Stimulated activated CD4-positive, alpha-beta T cell treated with anti-CD3 and anti-CD28 coated beads, Interleukin-2, amount 100 ng/mL, for 4 hours (primary cell): Measurements from ENCODE around the gene ADRB2.
"Not testable (repeated sequence)": the region's sequence is repeated elsewhere in the genome, so short reads cannot be mapped to it uniquely, and the experiment has no call there.

Experiments
- DNase-seq: peaks from one replicate; pipeline ENCODE4 v3.0.0-alpha.2; 2020; ENCODE audit warnings: low read depth

The ADRB2 gene

DNA sequence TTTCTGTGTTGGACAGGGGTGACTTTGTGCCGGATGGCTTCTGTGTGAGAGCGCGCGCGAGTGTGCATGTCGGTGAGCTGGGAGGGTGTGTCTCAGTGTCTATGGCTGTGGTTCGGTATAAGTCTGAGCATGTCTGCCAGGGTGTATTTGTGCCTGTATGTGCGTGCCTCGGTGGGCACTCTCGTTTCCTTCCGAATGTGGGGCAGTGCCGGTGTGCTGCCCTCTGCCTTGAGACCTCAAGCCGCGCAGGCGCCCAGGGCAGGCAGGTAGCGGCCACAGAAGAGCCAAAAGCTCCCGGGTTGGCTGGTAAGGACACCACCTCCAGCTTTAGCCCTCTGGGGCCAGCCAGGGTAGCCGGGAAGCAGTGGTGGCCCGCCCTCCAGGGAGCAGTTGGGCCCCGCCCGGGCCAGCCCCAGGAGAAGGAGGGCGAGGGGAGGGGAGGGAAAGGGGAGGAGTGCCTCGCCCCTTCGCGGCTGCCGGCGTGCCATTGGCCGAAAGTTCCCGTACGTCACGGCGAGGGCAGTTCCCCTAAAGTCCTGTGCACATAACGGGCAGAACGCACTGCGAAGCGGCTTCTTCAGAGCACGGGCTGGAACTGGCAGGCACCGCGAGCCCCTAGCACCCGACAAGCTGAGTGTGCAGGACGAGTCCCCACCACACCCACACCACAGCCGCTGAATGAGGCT, at the start of gene ADRB2:
Gene ADRB2, plus strand, starts transcription at position 559 of the 686 bp plus-strand sequence. CDS start 221 bp downstream, outside the sequence.
- peak; percentile 79 for DNase-seq

DNA sequence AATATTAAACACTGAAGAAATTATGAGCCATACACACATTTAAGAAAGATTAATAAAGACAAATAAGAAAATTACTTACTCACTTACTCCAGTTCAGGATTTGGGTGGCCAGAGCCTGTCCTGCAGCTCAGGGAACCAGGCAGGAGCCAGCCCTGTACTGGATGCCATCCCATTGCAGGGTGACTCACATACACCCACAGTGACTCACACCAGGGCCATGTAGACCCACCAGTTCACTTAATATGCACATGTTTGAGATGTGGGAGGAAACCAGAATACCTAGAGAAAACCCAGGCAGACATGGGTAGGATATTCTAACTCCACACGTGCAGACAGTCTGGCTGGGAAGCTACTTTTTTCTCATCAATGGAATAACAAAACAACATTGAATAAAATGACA, 49.6 kb upstream of the ADRB2 start:
- no peak for DNase-seq

DNA sequence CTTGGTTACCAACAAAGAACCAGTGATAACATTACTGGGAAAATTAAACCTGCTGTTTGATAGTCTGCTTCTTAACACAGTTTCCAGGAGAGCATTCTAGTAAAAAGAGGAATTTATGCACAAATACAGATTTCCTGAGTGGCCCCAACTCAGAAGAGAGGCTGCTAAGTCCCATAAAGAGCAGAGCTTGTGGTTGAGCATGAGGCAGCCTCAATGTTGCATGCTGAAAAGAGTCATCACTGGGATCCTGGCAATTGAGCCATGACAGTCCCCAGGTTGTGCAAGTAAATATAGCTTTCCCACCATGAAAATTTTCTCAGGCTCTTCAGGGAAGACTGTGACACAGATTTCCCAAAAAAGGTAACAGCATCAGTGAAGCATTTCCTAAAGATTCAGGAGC, 47.5 kb upstream of the ADRB2 start:
- DNase-seq: no peak

DNA sequence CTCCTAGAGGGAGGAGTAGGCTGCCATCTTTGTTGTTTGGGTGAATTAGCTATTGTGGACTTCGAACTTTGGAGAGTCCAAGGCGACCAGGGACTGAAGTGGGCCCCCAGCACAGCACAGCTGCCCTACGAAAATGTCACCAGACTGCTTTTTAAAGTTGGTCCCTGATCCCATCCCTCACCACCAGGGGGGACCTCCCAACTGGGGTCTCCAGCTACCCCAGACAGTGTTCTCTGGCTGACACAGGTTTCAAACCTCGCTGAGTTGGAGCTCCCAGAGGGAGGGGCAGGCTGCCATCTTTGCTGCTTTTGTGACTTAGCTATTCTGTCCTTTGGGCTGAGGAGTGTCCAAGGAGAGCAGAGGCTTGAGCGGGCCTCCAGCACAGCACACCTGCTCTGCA, 45.7 kb upstream of the ADRB2 start:
- no peak for DNase-seq

DNA sequence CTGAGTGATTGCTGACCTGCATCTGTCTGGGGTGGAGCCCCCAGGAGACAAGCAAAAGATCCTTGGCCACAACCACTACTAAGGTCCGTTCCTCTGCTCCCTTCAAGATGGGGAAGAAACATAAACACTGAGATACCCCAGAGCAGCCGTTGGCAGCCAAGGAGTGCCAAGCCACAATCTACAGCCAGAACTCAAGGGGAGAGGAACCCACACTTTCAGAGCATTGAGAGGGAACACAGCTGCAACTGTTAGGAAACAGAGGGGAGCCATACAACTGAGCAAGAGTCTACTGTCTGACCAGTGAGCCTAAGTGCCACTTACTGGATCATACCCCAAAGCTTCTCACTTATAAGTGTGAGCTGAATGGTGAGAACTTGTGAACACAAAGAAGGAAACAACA, 44.6 kb upstream of the ADRB2 start:
- DNase-seq: no peak

DNA sequence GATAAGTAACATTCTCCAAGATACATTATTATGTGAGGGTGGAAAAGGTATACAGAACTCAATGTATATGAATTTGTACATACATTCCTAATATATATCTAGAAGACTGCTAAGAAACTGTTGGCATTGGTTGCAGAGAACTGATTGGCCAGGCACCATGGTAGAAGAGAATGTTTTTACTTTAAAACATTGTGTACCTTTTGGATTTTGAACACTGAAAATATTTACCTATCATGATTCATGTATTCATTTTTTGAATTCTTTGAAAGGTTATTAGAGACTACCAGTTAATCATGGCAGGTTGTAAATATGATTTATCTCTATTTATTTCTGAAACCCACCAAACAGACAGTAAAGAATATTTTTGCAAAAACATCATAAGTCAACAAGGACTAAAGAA, 41.2 kb upstream of the ADRB2 start:
- DNase-seq: no peak

DNA sequence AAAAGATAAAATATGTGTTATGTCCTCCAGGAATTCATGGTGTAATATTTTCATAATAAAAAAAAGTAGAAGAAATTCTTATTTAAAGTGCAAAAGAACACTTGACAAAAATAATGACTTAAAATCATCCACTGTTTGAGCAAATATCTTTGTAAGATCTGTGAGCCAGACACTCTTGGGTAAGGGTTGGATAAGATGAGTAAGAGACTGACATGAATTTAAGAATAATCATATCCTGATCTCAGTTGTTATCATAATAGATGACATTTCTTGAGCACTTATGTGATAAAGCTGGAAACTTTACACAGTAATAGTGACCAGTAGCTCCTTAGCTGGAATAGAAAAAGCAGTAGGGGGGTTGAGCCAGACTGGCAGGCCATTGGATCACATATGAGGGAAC, 40.0 kb upstream of the ADRB2 start:
- no peak for DNase-seq

DNA sequence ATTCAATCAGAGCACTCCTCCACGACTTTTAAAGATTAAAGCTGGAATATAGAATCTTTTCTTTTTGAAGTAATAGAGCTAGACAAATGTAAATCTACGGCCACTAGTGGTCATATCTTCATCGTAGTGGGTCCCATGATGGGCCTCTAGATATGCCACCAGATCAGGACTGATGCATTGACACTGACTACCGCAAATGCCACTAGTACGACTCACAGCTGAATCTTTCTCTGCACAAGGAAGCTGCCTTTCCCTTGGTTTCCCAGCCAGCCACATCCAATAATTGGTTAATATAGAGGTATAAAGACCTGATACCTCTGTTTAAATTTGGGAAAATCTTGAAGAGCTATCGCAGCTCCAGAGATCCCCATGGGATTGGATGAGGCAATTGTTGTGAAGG, 37.8 kb upstream of the ADRB2 start:
- DNase-seq: no peak

DNA sequence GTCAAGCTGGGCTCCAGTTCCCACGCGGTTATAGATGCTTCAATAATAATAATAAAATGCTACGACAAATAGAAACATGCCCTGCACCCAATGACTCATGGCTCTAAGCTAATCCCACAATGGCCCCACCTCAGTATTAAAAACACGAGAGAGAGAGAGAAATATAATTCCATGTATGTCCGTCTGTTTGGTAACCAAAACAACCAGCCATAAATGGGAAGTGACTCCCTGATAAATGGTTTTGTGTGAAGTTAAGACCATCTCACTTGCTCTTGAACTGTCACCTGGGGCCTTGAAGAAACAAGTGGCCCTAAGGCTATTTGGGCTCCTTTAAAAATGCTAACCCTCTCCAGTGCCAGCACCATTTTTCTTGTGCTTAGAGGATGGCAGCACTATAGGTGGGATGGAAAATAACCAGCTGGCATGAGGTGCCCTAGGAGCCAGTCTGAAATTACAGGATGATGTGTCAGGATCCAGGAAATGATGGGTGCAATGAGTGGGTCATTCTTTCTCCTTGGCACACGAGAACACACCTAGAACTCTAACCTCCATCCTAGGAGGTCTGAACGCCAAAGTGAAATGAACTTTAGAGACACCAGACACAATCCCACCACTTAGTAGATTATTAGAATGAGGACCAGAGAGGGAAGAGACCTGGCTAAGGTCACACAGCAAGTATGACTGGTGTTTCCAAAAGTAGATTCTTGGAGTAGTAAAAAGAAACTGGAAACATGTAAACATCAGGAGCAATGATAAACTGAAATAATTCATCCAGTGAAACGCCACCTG, 35.7 kb upstream of the ADRB2 start:
- DNase-seq: no peak

DNA sequence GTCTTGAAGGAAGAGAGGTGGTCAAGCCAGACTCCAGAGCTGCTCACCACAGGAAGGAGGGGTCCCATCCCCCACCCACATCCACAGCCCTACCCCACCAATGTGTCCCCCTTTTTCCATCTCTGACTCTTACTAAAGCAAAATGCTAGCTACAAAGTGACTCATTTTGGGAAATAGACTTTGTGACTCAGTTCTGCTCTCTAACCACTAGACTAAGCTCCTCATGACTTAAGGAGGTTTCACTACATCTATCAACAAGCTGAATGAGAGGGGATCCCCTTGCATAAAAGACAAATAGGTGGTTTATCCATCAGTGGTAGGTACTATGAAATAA, 35.1 kb upstream of the ADRB2 start:
- no peak for DNase-seq

DNA sequence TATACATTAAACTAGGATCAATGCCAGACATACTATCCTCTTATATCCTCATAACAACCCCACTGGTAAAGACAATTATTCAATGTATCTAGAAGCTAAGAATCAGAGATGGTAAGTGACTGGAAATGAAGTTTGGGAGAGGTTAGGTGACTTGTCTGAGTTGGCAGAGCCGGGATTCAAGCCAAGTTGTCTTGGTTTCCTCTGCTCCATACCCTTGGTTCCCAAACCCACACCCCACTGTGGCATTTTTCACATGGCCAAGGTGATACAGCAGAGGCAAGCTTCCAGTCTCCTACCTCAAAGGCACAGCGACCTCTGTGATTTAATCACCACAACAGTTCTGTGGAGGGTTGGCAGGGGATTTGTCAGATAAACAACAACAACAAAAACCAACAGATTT, 34.7 kb upstream of the ADRB2 start:
- DNase-seq: no peak

DNA sequence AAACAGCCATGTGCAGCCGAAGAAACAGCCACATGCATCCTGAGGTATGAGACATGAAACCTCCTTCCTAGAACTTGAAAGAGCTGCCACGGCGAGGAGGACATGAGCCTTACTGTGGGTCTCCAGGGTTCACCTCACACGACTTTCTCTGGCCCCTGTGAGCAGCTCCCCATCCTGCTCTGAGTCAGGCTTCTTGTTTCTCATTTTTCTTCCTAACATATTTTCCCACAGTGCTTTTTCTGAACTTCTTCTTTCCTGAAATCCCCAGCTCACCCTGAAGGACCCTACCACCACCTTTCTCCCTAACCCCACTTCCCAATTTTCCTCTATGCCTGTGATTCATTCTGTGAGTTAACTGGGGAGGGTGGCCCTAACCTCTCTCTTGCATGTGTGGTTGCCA, 33.7 kb upstream of the ADRB2 start:
- no peak for DNase-seq

DNA sequence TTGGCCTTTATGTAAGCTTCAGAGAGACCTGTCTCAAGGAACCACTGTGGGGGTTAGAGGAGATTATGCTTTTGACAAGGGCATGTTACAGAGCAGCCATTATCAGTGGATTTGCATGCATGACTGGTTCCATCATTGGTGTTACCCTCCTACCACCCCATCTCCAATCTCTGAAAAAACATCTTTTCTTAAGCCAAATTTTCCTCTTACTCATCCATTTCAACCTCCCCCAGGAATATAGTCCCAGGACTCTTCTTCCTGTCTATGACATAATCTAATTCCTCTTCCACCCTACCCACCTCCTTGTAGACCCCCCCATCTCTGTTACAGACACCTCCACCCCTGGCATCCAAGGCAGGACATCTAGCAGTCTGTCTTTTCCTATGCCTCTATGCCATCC, 33.1 kb upstream of the ADRB2 start:
- DNase-seq: no peak

DNA sequence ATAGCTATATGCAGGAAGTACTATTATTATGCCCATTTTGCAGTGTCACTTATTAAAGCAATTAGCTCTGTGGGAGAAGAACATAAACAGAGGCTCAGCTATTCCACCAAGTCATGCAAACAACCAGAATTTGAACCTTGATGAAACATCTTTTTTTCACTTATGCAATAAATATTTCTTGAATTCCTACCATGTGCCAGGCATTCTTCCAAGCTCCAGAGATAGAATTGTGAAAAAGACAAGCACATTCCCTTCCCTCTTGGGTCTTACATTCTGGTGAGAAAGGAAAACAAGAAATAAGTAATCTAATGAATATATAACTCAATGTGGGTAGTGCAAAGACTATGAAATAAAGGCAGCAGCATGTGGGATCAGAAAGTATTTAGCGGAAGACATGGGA, 32.1 kb upstream of the ADRB2 start:
- no peak for DNase-seq

DNA sequence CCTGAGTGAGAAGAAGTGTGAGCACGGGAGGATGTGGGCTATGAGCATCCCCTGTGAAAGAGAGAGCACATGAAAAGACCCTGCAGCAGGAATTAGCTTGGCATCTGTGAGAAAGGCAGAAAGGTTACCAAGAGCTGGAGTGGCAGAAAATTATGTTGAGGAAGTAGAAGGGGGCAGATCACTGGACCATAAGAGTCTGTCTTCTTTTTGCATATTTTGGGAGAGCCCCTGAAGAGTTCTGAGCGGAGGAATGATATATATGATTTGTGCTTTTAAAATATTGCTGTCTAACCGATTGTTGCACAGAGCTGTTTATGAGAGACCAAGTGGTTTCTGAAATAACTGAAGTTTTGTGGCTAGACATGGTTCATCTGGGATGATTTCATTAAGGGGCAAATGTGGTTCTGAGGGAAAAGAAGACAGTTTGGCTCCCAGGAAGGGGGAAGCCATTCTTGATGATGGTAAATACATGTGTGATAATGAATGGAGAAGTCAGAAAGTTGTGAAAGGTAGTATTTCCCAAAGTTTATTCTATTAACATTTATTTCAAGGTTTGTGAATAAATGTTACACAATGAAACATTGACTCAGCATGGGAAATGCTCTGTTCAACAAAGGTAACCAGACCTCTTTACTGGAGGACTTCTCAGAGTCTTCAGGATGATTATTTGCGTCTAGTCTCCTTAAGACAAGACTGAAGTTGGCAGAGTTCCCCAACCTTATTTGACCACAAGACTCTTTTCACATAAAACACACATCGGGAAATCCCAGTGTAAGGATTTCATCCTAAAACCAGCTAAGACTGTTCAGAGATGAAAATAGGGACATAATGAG, 31.5 kb upstream of the ADRB2 start:
- DNase-seq: no peak

DNA sequence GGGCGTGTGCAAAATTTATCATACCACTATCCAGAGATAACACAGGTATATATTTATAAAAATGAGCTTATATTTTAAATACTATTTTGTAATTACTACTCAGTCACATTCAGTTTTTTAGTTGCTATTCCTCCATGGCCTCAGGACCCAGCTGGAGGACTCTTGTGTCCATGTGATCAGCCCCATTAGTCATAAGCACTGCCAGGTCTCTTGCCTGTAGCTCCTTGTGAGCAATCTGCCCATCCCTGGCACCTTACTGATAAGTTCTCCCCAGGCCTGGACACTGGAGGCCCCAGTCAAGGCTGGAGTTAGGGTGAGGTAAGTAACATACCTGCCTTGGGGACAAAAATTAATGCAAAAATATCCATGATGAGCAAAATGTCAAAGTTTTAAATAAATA, 29.5 kb upstream of the ADRB2 start:
- DNase-seq: no peak

DNA sequence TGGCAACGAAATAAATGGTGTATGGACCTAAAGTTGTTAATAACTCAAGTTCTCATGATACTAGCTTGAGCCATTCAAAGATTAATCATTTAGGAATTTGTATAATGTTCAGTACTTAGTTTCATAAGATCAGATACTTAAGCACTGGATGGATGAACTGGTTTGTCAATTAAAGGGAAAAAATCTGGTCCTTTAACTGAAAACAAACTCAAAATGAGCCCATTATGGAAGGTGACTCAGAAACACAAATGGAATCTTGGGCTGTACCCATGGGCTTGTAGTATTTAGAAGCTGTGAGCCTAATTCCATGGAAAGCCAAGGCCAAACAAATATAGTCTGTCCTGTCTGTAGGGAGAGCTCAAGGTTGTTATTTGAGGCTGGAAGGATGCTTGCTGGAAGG, 27.6 kb upstream of the ADRB2 start:
- DNase-seq: no peak

DNA sequence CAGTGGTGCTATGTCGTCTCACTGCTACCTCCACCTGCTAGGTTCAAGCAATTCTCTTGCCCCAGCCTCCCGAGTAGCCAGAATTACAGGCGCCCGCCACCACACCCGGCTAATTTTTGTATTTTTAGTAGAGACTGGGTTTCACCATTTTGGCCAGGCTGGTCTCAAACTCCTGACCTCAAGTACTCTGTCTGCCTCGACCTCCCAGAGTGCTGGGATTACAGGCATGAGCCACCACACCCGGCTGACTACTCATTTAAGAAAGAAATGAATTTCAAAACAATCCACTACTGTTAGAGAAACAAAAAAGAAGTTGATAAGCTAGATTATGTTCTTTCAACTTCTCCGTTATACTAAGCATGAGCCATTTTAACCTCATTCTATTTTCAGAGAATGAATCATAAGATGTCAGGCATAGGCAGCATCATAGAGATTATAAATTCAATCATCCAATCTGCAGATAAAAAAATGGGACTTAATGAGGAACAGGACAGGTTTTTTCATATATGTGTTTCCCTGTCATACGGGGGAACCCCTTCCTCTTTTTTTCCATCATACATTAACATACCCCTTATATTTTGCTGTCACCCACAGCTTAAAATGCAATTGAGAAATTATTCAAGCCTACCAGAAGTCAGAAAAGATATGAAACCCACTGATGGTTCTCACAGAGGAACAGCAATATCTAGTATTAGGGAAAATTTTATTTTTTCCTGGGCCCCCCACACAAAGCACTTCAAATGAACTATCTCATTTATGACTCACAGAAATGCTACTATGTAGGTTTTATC, 26.5 kb upstream of the ADRB2 start:
- DNase-seq: no peak

DNA sequence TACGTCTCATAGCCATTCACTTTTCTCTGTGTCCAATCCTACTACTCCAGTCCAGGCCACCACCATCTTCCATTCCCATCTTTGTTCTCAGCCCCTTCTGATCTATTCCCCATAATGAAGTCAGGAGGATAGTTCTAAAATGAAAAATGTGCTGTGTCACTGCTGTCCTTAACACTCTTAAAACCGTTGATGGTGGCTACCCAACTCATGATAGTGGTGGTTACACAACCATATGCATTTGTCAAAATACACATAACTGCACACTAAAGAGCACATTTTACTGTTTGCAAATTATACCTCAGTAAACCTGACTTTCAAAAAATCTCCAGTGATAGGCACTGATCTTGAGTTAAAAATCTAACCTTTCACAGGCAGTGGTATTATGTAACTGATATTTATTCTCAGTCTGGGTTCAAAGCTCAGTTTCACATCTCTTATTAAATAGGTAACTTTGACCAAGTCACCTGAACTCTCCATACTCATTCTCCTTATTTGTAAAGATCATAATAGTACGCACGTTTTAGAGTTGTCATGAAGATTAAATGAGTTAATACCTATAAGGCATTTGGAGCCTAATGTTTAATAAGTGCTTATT, 24.6 kb upstream of the ADRB2 start:
- no peak for DNase-seq

DNA sequence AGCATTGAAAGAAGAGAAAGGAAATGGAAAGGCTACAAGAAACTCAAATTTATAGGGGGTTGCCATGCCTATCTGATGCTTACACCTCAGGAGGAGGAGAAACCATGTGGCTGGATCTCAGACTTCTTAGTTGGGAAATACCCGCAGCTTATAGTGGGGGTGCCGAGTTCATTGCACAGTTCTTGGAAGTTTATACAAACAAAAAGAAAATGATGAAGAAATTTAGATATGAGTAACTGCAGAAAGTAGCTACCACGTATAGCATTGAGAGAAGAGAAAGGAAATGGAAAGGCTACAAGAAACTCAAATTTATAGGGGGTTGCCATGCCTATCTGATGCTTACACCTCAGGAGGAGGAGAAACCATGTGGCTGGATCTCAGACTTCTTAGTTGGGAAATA, 23.0 kb upstream of the ADRB2 start:
- DNase-seq: not testable (repeated sequence)

DNA sequence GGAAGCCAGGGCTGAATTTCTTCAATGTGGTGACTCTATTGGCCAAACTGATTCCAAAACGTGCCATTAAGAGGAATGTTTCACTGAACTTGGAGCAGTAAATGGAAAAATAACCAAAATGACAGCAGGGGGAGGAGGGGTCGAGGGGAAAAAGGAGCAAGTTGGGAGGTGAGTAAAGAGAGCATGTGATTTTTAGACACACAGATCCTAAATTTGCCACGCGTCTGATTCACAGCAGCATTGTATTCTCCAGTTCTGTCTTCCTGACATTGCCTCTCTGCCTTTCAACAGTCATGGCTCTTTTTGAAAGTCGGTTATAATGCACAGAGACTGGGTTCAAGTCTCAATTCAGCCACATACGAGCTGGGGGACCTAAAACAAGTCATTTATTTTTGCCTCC, 22.0 kb upstream of the ADRB2 start:
- no peak for DNase-seq
